ENCODE measurements around the gene NHERF2. TPM values are rescaled to one million over a fixed set of nuclear protein-coding genes. Genes with fewer than 3 reads are reported as not detected.

Gene NHERF2
- total and polyA plus RNA-seq, 9 of the 15 experiments (the other 6 are each of a cell fraction or from before 2014, with no cell fraction given), result 0.15 to 42.0 (median 12.5) TPM

GRCh38 chr16:1991948-1992703 is 34.6 kb upstream of the NHERF2 start (continued):
- TF ChIP-seq ARID4B (CRISPR knock-in tag; IDR thresholded peaks at IDR 0.05), result peak; percentile 83
- peak; percentile 51; the same call in 1 of the 2 replicates for TF ChIP-seq ZBTB17 (CRISPR knock-in tag; IDR thresholded peaks at IDR 0.05)
- no peak for TF ChIP-seq ATF1 (CRISPR knock-in tag; IDR thresholded peaks at IDR 0.05)
- peak; percentile 41; the same call in 1 of the 2 replicates for TF ChIP-seq ATF1 (tag; IDR thresholded peaks at IDR 0.05)
- TF ChIP-seq GATAD2A (IDR thresholded peaks at IDR 0.05), result 0 out of 2 replicates have a peak, but pooled peaks have one; percentile 30
- TF ChIP-seq RBM25 (IDR thresholded peaks at IDR 0.05; ENCODE audit: low read depth, low read length, severe bottlenecking), result peak; percentile 34
- TF ChIP-seq PHF8 (IDR thresholded peaks at IDR 0.05; ENCODE audit: borderline replicate concordance, low read length), result peak; percentile 81; the same call in 1 of the 2 replicates
- peak; percentile 55; the same call in 1 of the 2 replicates for TF ChIP-seq ZFP91 (CRISPR knock-in tag; IDR thresholded peaks at IDR 0.05)
- no peak for TF ChIP-seq ZNF140 (CRISPR knock-in tag; IDR thresholded peaks at IDR 0.05)
- peak; percentile 72; the same call in 1 of the 2 replicates for TF ChIP-seq CREB3 (tag; conservative IDR thresholded peaks at IDR 0.05; ENCODE audit: low read depth)
- peak; percentile 39 for TF ChIP-seq TFAP4 (CRISPR knock-in tag; IDR thresholded peaks at IDR 0.05; ENCODE audit: borderline replicate concordance)
- TF ChIP-seq IRF2 (CRISPR knock-in tag; IDR thresholded peaks at IDR 0.05), result 0 out of 2 replicates have a peak, but pooled peaks have one; percentile 55
- TF ChIP-seq UBTF (IDR thresholded peaks at IDR 0.05; ENCODE audit: borderline replicate concordance in 1 of 2, low read depth in 2 of 2, low read length in 2 of 2), result peak in 1 of 2 experiments; percentile 75; a peak in 1 of 4 replicates
- no peak for TF ChIP-seq SAP30 (IDR thresholded peaks at IDR 0.05; ENCODE audit: borderline replicate concordance, insufficient read depth, low read depth, low read length, poor library complexity, severe bottlenecking)
- TF ChIP-seq TCFL5 (CRISPR knock-in tag; conservative IDR thresholded peaks at IDR 0.05), result no peak

Data from K562 (cell line).